ENCODE measurements around the gene NDUFA6. TPM values are rescaled to one million over a fixed set of nuclear protein-coding genes. Genes with fewer than 3 reads are reported as not detected.

Gene NDUFA6
- total and polyA plus RNA-seq, 2 of the 13 experiments (the other 11 are each of a cell fraction or from before 2014, with no cell fraction given) = 68.5 to 87.8 TPM

- TF ChIP-seq, protein P1, sequence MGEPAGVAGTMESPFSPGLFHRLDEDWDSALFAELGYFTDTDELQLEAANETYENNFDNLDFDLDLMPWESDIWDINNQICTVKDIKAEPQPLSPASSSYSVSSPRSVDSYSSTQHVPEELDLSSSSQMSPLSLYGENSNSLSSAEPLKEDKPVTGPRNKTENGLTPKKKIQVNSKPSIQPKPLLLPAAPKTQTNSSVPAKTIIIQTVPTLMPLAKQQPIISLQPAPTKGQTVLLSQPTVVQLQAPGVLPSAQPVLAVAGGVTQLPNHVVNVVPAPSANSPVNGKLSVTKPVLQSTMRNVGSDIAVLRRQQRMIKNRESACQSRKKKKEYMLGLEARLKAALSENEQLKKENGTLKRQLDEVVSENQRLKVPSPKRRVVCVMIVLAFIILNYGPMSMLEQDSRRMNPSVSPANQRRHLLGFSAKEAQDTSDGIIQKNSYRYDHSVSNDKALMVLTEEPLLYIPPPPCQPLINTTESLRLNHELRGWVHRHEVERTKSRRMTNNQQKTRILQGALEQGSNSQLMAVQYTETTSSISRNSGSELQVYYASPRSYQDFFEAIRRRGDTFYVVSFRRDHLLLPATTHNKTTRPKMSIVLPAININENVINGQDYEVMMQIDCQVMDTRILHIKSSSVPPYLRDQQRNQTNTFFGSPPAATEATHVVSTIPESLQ (CRISPR knock-in tag; conservative IDR thresholded peaks at IDR 0.05) = no peak
- TF ChIP-seq FOXJ3 (CRISPR knock-in tag; IDR thresholded peaks at IDR 0.05; ENCODE audit: borderline replicate concordance) (peak; percentile 46; the same call in 1 of the 2 replicates), ZFP62 (CRISPR knock-in tag; IDR thresholded peaks at IDR 0.05) (no peak), ZNF749 (CRISPR knock-in tag; IDR thresholded peaks at IDR 0.05; ENCODE audit: borderline replicate concordance) (peak; percentile 80; the same call in 1 of the 2 replicates), ZNF646 (CRISPR knock-in tag; IDR thresholded peaks at IDR 0.05) (no peak), PTBP1 (IDR thresholded peaks at IDR 0.05; ENCODE audit: low read depth, low read length, poor library complexity, severe bottlenecking) (no peak), ZEB1 (IDR thresholded peaks at IDR 0.05; ENCODE audit: insufficient replicate concordance, low read depth) (peak; percentile 85), PHF8 (CRISPR knock-in tag; IDR thresholded peaks at IDR 0.05) (peak; percentile 91), HES4 (CRISPR knock-in tag; IDR thresholded peaks at IDR 0.05; ENCODE audit: borderline replicate concordance) (0 out of 2 replicates have a peak, but pooled peaks have one; percentile 14), ZNF253 (CRISPR knock-in tag; IDR thresholded peaks at IDR 0.05; ENCODE audit: borderline replicate concordance) (peak; percentile 80; the same call in 1 of the 2 replicates), RBM39 (IDR thresholded peaks at IDR 0.05; ENCODE audit: low read depth, low read length, poor library complexity, severe bottlenecking) (peak; percentile 84)
- TF ChIP-seq, protein P2, sequence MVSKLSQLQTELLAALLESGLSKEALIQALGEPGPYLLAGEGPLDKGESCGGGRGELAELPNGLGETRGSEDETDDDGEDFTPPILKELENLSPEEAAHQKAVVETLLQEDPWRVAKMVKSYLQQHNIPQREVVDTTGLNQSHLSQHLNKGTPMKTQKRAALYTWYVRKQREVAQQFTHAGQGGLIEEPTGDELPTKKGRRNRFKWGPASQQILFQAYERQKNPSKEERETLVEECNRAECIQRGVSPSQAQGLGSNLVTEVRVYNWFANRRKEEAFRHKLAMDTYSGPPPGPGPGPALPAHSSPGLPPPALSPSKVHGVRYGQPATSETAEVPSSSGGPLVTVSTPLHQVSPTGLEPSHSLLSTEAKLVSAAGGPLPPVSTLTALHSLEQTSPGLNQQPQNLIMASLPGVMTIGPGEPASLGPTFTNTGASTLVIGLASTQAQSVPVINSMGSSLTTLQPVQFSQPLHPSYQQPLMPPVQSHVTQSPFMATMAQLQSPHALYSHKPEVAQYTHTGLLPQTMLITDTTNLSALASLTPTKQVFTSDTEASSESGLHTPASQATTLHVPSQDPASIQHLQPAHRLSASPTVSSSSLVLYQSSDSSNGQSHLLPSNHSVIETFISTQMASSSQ (IDR thresholded peaks at IDR 0.05; ENCODE audit: low read depth) = no peak
- TF ChIP-seq, protein P2 (CRISPR knock-in tag; IDR thresholded peaks at IDR 0.05; ENCODE audit: borderline replicate concordance) = peak; percentile 73; the same call in 1 of the 2 replicates
Measured at GRCh38 chr22:42079319-42080251, 11.0 kb downstream of the NDUFA6 start, which contains the start of gene SMDT1 (continued).

Data from HepG2 (cell line).